B cell (primary cell): ENCODE results near the gene BEGAIN. TPM values are rescaled to one million over a fixed set of nuclear protein-coding genes. Genes with fewer than 3 reads are reported as not detected.

ENCODE experiments used
- ATAC-seq: fragments of 200-7000 bp; cut with Tn5 transposase; one replicate; pipeline ENCODE4 v1.10.0; 2021; ENCODE audit warnings: low read depth, mild to moderate bottlenecking, moderate number of reproducible peaks, moderate library complexity
- CTCF ChIA-PET: fragments of 350-600 bp; sonication (Branson Sonifier 250); formaldehyde crosslinking; loops from one replicate; lab custom pipeline; 2021; ENCODE audit warnings: antibody characterized with exemption, inconsistent platforms; lab: Charles Lee
- POLR2A ChIA-PET: fragments of 350-600 bp; sonication (Branson Sonifier 250); formaldehyde crosslinking; loops from one replicate; lab custom pipeline; 2021; ENCODE audit warnings: antibody characterized with exemption; lab: Charles Lee
- DNase-seq: peaks from one replicate; pipeline ENCODE4 v3.0.0; 2013
- H2AFZ ChIP-seq: 2 replicates; pipeline ENCODE4 v1.6.1; 2012; ENCODE audit warnings: mild to moderate bottlenecking, low read depth, low read length; ENCODE audit not compliant: insufficient read depth, poor library complexity, severe bottlenecking
- H3K27ac ChIP-seq, 2 donors: 1 replicate in 1 of 2; 2 replicates in 1 of 2; pipeline ENCODE4 v1.5.1; 2012 to 2013; ENCODE audit warnings: low read length in 2 of 2, mild to moderate bottlenecking in 2 of 2, moderate library complexity in 1 of 2
- H3K27me3 ChIP-seq, 4 experiments: fragments of 200-600 bp in 1 of 4; sonication (generic) in 1 of 4; replicated peaks in 1 of 4; 1 replicate in 2 of 4; 2 replicates in 2 of 4; pipeline versions ENCODE4 v1.6.1 to v1.7.0; 2013 to 2016; ENCODE audit warnings: low read length in 3 of 4, mild to moderate bottlenecking in 2 of 4, mixed read lengths in 1 of 4, moderate library complexity in 1 of 4; ENCODE audit not compliant: insufficient read depth in 4 of 4, control insufficient read depth in 3 of 4; ENCODE audit errors: control extremely low read depth in 1 of 4
- H3K36me3 ChIP-seq, 2 experiments: replicated peaks in 1 of 2; 1 replicate in 1 of 2; 2 replicates in 1 of 2; pipeline versions ENCODE4 v1.6.1 to v1.7.1; 2013; ENCODE audit warnings: low read length in 1 of 2; ENCODE audit not compliant: insufficient read depth in 2 of 2, control insufficient read depth in 1 of 2; ENCODE audit errors: control extremely low read depth in 1 of 2, extremely low read depth in 1 of 2
- H3K4me1 ChIP-seq, 2 donors: fragments of 200-600 bp in 1 of 2; sonication (generic) in 1 of 2; 1 replicate in 1 of 2; 2 replicates in 1 of 2; pipeline versions ENCODE4 v1.5.1 to v1.6.1; 2013 to 2017; ENCODE audit warnings: low read length in 2 of 2; ENCODE audit not compliant: control insufficient read depth in 2 of 2, insufficient read depth in 2 of 2
- H3K4me2 ChIP-seq: replicated peaks from 2 replicates; pipeline ENCODE3; 2012; ENCODE audit warnings: mild to moderate bottlenecking, low read depth, low read length; ENCODE audit not compliant: poor library complexity, severe bottlenecking
- H3K4me3 ChIP-seq, 5 experiments: fragments of 200-600 bp in 1 of 5; sonication (generic) in 1 of 5; 1 replicate in 3 of 5; 2 replicates in 2 of 5; pipeline versions ENCODE4 v1.5.1 to v1.7.0; 2011 to 2016; ENCODE audit warnings: low read length in 4 of 5, mild to moderate bottlenecking in 4 of 5, low read depth in 2 of 5, control low read depth in 1 of 5, moderate library complexity in 1 of 5; ENCODE audit not compliant: insufficient read depth in 1 of 5; ENCODE audit errors: control extremely low read depth in 1 of 5, extremely low read depth in 1 of 5
- H3K79me2 ChIP-seq: fragments of 200-600 bp; sonication (generic); one replicate; pipeline ENCODE4 v1.6.0; 2016; ENCODE audit warnings: low read length; ENCODE audit not compliant: control insufficient read depth, insufficient read depth
- H3K9ac ChIP-seq: fragments of 200-600 bp; sonication (generic); 2 replicates; pipeline ENCODE4 v1.6.1; 2017; ENCODE audit warnings: mild to moderate bottlenecking, low read length, moderate library complexity
- H3K9me3 ChIP-seq, 3 donors: one replicate each; pipeline versions ENCODE4 v1.6.1 to v1.7.1; 2013; ENCODE audit warnings: low read length in 2 of 3; ENCODE audit not compliant: control insufficient read depth in 2 of 3, insufficient read depth in 1 of 3; ENCODE audit errors: control extremely low read depth in 1 of 3
- H4K20me1 ChIP-seq: 2 replicates; pipeline ENCODE4 v1.6.0; 2012; ENCODE audit warnings: mild to moderate bottlenecking, low read length; ENCODE audit not compliant: insufficient read depth, control insufficient read depth, poor library complexity, severe bottlenecking
- H3K27ac Mint-ChIP-seq: one replicate; pipeline ENCODE4 v1.8.0; 2021; ENCODE audit warnings: mixed read lengths
- H3K27me3 Mint-ChIP-seq: one replicate; pipeline ENCODE4 v1.8.0; 2021; ENCODE audit warnings: mixed read lengths
- H3K4me1 Mint-ChIP-seq: one replicate; pipeline ENCODE4 v1.8.0; 2021; ENCODE audit warnings: mixed read lengths
- H3K4me3 Mint-ChIP-seq: one replicate; pipeline ENCODE4 v1.8.0; 2021; ENCODE audit warnings: mixed read lengths
- H3K9me3 Mint-ChIP-seq: one replicate; pipeline ENCODE4 v1.8.0; 2022; ENCODE audit warnings: mixed read lengths; ENCODE audit not compliant: insufficient read depth
- CTCF ChIP-seq: fragments of 200-600 bp; IDR thresholded peaks from one replicate; pipeline ENCODE4 v1.8.0; 2022; ENCODE audit warnings: antibody characterized with exemption, mild to moderate bottlenecking
- EZH2 ChIP-seq: IDR thresholded peaks from 2 replicates; pipeline ENCODE4 v1.6.1; 2012; ENCODE audit warnings: borderline replicate concordance, low read depth, mild to moderate bottlenecking, moderate library complexity, low read length; ENCODE audit not compliant: insufficient read depth, poor library complexity, severe bottlenecking
- WGBS: methylation state at CpG from one replicate; pipeline ENCODE4 v1.1.5; 2013; ENCODE audit warnings: missing lambda C conversion rate; ENCODE audit not compliant: insufficient coverage; 5-methylcytosine and 5-hydroxymethylcytosine counted together
- intact Hi-C: fragments of 100-400 bp; cut with micrococcal nuclease; formaldehyde crosslinking; loops from one replicate; pipeline ENCODE4 v1.10.0; 2022
- polyA plus RNA-seq: library from polyadenylated mRNA; depleted of rRNA; stranded (reverse); fragments of >200 nt; gene quantifications from 2 replicates; pipeline ENCODE4 v1.2.3, GENCODE V29; 2012
- total RNA-seq, 2 donors: library from RNA; stranded (reverse); fragments of 120-200 nt in 1 of 2; gene quantifications; 1 replicate in 1 of 2; 2 replicates in 1 of 2; pipeline versions ENCODE4 v1.2.3 to v1.2.4, GENCODE V29; 2013 to 2022

The BEGAIN gene
- total and polyA plus RNA-seq, 2 donors (not counting 1 experiment from before 2014, with no cell fraction given) = 4.9 TPM; not detected in 1

GRCh38 chr14:100605706-100606686 is 18.8 kb upstream of the BEGAIN start:
- Histone ChIP-seq H4K20me1 (no peaks in the 10 kb centered on the region), H3K9me3 (peaks cover 0 to 37% (median 14%) of the 10 kb centered on the region in 3 donors), H3K4me1 (no peaks in the 10 kb centered on the region), H3K79me2 (no peaks in the 10 kb centered on the region), H3K27ac (no peak overlapping the region), H3K9ac (no peak overlapping the region), H3K27me3 (peaks cover 0 to 6% (median 0%) of the 10 kb centered on the region in 4 experiments), H3K4me3 (no peak overlapping the region), H3K4me2 (no peak overlapping the region), H3K36me3 (no peaks in the 10 kb centered on the region), H2AFZ (no peak overlapping the region)
- H3K27ac Mint-ChIP-seq = no peak overlapping the region
- peaks cover 6% of the 10 kb centered on the region for H3K9me3 Mint-ChIP-seq
- ChIA-PET POLR2A (no interaction called here), CTCF (no interaction called here)
- ATAC-seq = no peak
- no peak overlapping the region for H3K4me3 Mint-ChIP-seq
- 92% methylated on average over 23 of the region's 29 CpGs for WGBS
- intact Hi-C loops = no loop called here
- peaks cover 15% of the 10 kb centered on the region for H3K27me3 Mint-ChIP-seq
- TF ChIP-seq EZH2 = no peak
- TF ChIP-seq CTCF = no peak
- DNase-seq = no peak
- no peaks in the 10 kb centered on the region for H3K4me1 Mint-ChIP-seq

DNA sequence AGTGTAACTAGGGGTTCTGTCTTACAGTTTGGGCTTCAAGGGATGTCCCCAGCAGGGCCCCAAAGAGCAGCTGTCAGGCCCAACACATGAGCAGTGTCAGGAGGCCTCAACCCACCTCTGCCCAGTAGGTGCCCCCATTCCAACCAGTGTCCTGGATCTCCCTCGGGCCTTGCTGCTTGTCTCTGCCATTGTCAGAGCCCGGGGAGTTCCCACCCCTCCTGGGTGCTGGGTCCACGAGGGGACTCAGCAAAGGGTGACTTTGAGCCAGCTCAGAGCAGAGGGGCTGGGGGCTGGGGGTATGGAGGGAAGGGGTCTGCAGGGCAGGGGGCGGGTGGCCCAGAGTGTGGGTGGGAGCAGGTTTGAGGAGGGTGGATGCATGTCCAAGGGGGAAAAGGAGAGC is 18.0 kb upstream of the BEGAIN start:
- POLR2A ChIA-PET = no interaction called here
- intact Hi-C loops = no loop called here
- CTCF ChIA-PET = no interaction called here
- Mint-ChIP-seq H3K4me3 (no peak overlapping the region), H3K27me3 (peaks cover 15% of the 10 kb centered on the region), H3K4me1 (no peaks in the 10 kb centered on the region), H3K27ac (no peak overlapping the region), H3K9me3 (peaks cover 6% of the 10 kb centered on the region)
- Histone ChIP-seq H3K79me2 (no peaks in the 10 kb centered on the region), H3K4me3 (no peak overlapping the region), H3K27ac (no peak overlapping the region), H3K4me1 (no peaks in the 10 kb centered on the region), H3K4me2 (no peak overlapping the region), H3K36me3 (no peaks in the 10 kb centered on the region), H3K9me3 (peaks cover 0 to 37% (median 14%) of the 10 kb centered on the region in 3 donors), H2AFZ (no peak overlapping the region), H3K9ac (no peak overlapping the region), H3K27me3 (peaks cover 0 to 6% (median 0%) of the 10 kb centered on the region in 4 experiments), H4K20me1 (no peaks in the 10 kb centered on the region)
- no peak for DNase-seq
- no peak for ATAC-seq
- WGBS = 85% methylated on average over 4 of the region's 4 CpGs
- TF ChIP-seq CTCF = no peak
- TF ChIP-seq EZH2 = no peak
